A549 treated with Hydrocortisone at 1 μM for 4 hours (cell line): ENCODE data around the gene RAP1GAP. TPM values are rescaled to one million over a fixed set of nuclear protein-coding genes. Genes with fewer than 3 reads are reported as not detected.

Experiments
- total RNA-seq: library from RNA; stranded (reverse); fragments of 200-300 nt; extraction: Qiagen RNA extraction; gene quantifications from 5 replicates; pipeline ENCODE4 v1.2.3, GENCODE V29; 2022

The RAP1GAP gene
- total RNA-seq: 9.1 to 11.0 TPM (median 10.2 TPM) in 5 replicates

GRCh38 chr1:21669258-21670058 lies at the start of gene RAP1GAP:
TSS of gene RAP1GAP (minus strand) at chr1:21669357. CDS start at chr1:21620032, 49,325 bp downstream.

Other genes with a start within 250 kb of the RAP1GAP start
- 5.2 to 8.2 TPM (median 7.0 TPM) in 5 replicates for gene NBPF3, start 229.2 kb downstream of the RAP1GAP start, total RNA-seq
- 0.32 to 0.51 TPM (median 0.47 TPM) in 5 replicates for gene ALPL, start 159.9 kb downstream of the RAP1GAP start, total RNA-seq
- 13.9 to 20.6 TPM (median 16.5 TPM) in 5 replicates for gene USP48, start 113.8 kb upstream of the RAP1GAP start, total RNA-seq
- gene LDLRAD2, start 142.9 kb upstream of the RAP1GAP start, total RNA-seq: 0.02 to 0.18 TPM (median 0.09 TPM) in 5 replicates